ENCODE results near the gene CDK5RAP3.
"Not testable (repeated sequence)": the region's sequence is repeated elsewhere in the genome, so short reads cannot be mapped to it uniquely, and the experiment has no call there.

CDK5RAP3 gene

GRCh38 chr17:47978324-47978723 is 7.4 kb downstream of the CDK5RAP3 start:
- DNase-seq, result peak; percentile 80

GRCh38 chr17:47980541-47980940 is 9.6 kb downstream of the CDK5RAP3 start:
- DNase-seq, result peak; percentile 26

DNA sequence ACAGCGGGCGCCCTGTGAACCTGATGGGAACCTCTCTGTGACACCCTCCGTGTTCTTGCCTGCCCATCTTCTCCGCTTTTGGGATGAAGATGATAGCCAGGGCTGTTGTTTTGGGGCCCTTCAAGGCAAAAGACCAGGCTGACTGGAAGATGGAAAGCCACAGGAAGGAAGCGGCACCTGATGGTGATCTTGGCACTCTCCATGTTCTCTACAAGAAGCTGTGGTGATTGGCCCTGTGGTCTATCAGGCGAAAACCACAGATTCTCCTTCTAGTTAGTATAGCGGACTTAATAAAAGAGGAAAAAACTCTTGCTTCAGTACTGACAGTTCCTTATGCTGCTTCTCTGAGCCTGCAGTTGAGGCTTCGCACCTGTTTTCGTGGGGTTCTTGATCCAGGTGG is 10.5 kb downstream of the CDK5RAP3 start:
- no peak for DNase-seq

GRCh38 chr17:47982091-47982617 is 11.2 kb downstream of the CDK5RAP3 start:
- no peak for DNase-seq

GRCh38 chr17:47982645-47983390 is 11.9 kb downstream of the CDK5RAP3 start:
- no peak for DNase-seq

GRCh38 chr17:47983492-47984223 is 12.7 kb downstream of the CDK5RAP3 start:
- no peak for DNase-seq

GRCh38 chr17:47986520-47986919 is 15.6 kb downstream of the CDK5RAP3 start:
- DNase-seq, result no peak

DNA sequence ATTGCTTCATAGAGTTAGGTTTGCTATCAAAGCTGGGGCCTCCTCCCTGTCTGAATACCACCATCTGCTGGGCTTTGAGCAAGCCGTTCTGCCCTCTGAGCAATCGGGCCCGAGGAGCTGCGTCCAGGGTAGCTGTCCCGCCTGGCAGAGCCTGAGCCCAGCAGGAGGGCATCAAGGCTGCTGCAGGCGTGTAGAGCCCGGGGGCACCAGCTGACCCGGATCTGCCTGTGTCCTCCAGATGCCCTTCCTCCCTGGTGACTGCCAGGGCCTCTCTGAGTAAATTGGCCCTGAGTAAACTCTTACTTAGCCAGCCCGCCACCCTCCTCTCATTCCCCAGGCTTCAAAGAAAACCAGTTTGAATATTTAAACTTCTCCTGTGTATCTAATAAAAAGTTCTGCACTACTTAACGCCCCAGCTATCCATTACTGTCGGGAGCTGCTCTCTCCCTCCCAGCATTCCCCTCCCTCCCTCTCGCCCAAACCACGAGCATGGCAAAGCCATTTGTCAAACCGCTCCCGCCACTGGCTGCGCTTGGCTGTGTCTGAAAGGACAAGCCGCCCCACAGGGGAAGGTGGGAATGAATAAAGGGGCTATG is 16.4 kb downstream of the CDK5RAP3 start:
- peak; percentile 76 for DNase-seq

GRCh38 chr17:47988445-47988844 is 17.5 kb downstream of the CDK5RAP3 start:
- DNase-seq, result not testable (repeated sequence)

DNA sequence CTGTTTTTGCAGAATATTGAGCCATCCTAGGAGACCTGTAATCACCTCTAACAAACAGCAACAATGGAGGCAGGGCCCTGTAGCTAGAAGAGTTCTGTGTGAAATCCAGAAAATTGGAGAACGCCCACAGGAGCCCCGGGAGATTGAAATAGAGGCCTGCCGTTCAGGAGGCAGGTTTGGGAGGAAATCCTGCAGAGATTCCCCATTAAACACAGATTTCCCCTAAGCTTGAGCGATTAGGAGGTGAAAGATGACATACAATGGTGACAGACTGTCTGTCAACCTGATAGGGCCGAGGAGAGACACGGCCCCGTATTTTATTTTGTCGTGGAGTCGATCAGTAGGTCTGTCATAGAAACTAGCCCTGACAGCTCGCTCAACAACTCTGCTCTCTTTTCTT is 18.2 kb downstream of the CDK5RAP3 start:
- no peak for DNase-seq

DNA sequence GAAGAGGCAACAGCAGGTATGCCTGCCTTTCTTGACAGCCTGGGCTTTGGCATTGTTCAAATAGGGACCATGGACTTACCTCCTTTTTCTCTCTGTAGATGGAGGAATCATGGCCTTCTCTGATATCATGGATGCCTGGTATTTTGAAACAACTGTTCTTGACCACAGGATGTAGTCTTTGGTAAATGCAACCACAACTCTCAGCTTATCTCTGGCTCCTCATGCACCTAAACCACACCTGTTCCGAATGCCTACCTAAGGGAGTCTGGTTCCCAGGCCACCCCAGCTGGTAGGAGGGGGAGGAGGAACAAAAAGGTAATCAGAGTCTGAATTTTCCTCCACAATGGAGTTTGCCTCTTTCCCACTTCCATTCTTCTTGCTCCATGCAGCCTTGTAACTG is 18.8 kb downstream of the CDK5RAP3 start:
- DNase-seq, result no peak

- DNase-seq, result peak; percentile 60
These were observed 20.2 kb downstream of the CDK5RAP3 start for GRCh38 chr17:47990962-47991731.

DNA sequence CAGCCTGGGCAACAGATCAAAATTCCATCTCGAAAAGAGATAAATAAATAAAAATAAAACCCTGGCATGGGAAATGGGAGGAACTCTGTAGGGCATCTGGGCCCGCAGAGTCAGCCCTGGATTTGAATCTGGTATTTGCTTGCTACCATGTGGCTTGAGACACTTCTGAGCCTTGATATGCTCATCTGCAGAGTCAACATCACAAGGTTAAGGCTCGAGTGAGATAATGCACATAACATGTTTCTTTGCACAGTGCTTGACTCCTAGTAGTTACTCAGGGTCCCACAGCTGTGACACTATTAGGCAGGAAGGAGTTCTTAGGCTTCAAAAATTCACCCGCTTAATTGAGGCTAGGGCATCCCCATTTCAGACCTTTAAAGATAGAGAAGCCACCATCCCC is 21.3 kb downstream of the CDK5RAP3 start:
- peak; percentile 23 for DNase-seq

- peak; percentile 27 for DNase-seq
These were observed 22.2 kb downstream of the CDK5RAP3 start for GRCh38 chr17:47993031-47993564.

- DNase-seq, result no peak
These were observed 23.1 kb downstream of the CDK5RAP3 start for GRCh38 chr17:47993964-47994363.

- DNase-seq, result no peak
These were observed 23.8 kb downstream of the CDK5RAP3 start for GRCh38 chr17:47994724-47995123.

GRCh38 chr17:47995241-47995935 is 24.5 kb downstream of the CDK5RAP3 start:
- no peak for DNase-seq

- no peak for DNase-seq
These were observed 25.3 kb downstream of the CDK5RAP3 start for GRCh38 chr17:47996201-47996600.

GRCh38 chr17:47997586-47997985 is 26.7 kb downstream of the CDK5RAP3 start:
- no peak for DNase-seq

DNA sequence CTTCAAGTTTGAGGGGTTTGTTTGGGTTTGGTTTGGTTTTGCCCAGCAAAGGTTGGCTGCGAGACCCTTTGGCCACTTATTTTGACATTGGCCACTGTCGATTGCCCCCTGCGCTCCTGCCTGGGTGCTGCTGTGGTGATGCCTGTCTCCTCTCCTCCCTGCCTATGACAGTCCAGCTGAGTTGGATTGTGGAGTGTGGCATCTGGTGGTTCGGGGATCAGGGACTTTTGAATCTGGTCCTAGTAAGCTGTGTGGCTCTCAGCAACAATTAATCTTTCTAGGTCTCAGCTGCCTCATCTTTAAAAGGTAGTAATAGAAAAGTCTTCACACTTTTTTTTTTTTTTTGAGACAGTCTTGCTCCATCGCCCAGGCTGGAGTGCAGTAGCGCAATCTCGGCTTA is 27.1 kb downstream of the CDK5RAP3 start:
- DNase-seq, result no peak

GRCh38 chr17:47999582-47999981 is 28.7 kb downstream of the CDK5RAP3 start:
- DNase-seq, result no peak

DNA sequence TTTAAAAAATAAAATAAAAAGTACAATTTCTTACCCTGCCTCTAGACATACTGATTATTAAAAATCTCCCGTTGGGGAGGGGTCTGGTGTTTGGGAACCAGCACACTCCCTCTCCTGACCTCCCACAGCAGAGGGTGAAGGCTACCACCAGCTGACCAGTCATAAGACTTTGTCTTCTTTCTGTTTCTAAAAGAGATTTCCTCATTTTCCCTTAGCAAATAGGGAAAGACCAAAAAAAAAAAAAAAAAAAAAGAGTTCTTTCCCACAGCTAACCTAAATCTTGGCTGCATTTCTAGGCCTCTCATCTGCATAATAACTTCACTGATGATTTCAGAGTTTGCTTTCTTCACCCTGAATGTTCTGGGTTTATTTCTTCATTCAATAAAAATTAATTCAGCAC is 30.3 kb downstream of the CDK5RAP3 start:
- DNase-seq, result no peak

Data from NCI-H1092 treated with DMSO at 0.1 percent for 48 hours (cell line).